Spleen (tissue), 11 donors: ENCODE results near the gene SEC23A. TPM values are rescaled to one million over a fixed set of nuclear protein-coding genes. Genes with fewer than 3 reads are reported as not detected.

Experiments
- DNase-seq: peaks from one replicate; pipeline ENCODE4 v3.0.0-alpha.2; 2020
- H3K27ac ChIP-seq, 8 donors: fragments of 200-600 bp; sonication (generic) in 7 of 8; 1 replicate in 4 of 8; 2 replicates in 4 of 8; pipeline versions ENCODE4 v1.5.0 to v1.8.0; 2016 to 2021; ENCODE audit warnings: inconsistent platforms in 4 of 8, mild to moderate bottlenecking in 4 of 8, moderate library complexity in 1 of 8
- H3K27me3 ChIP-seq, 7 donors: fragments of 200-600 bp; sonication (generic) in 6 of 7; replicated peaks in 1 of 7; 1 replicate in 4 of 7; 2 replicates in 3 of 7; pipeline versions ENCODE4 v1.5.0 to v1.8.0; 2016 to 2021; ENCODE audit warnings: inconsistent platforms in 3 of 7, mild to moderate bottlenecking in 1 of 7
- H3K36me3 ChIP-seq, 6 donors: fragments of 200-600 bp; sonication (generic) in 5 of 6; 1 replicate in 4 of 6; 2 replicates in 2 of 6; pipeline versions ENCODE4 v1.5.0 to v1.8.0; 2016 to 2021; ENCODE audit warnings: inconsistent platforms in 2 of 6
- H3K4me1 ChIP-seq, 6 donors: fragments of 200-600 bp; sonication (generic) in 5 of 6; 1 replicate in 3 of 6; 2 replicates in 3 of 6; pipeline versions ENCODE4 v1.5.0 to v1.8.0; 2016 to 2021; ENCODE audit warnings: inconsistent platforms in 3 of 6
- H3K4me3 ChIP-seq, 8 donors: fragments of 200-600 bp; sonication (generic) in 7 of 8; 1 replicate in 4 of 8; 2 replicates in 4 of 8; pipeline versions ENCODE4 v1.5.0 to v1.8.0; 2016 to 2021; ENCODE audit warnings: inconsistent platforms in 4 of 8, mild to moderate bottlenecking in 4 of 8, moderate library complexity in 2 of 8
- H3K9me3 ChIP-seq, 8 donors: fragments of 200-600 bp; sonication (generic) in 7 of 8; 1 replicate in 4 of 8; 2 replicates in 4 of 8; pipeline versions ENCODE4 v1.5.0 to v1.8.0; 2016 to 2021; ENCODE audit warnings: inconsistent platforms in 4 of 8
- CTCF ChIP-seq, 11 experiments: fragments of 200-600 bp in 7 of 11; fragments of 450-650 bp in 4 of 11; sonication (generic) in 4 of 11; IDR thresholded peaks in 8 of 11; conservative IDR thresholded peaks in 3 of 11; 1 replicate in 7 of 11; 2 replicates in 4 of 11; pipeline versions ENCODE4 v1.4.0 to v1.8.0; 2016 to 2021; ENCODE audit warnings: antibody characterized with exemption in 11 of 11, inconsistent platforms in 4 of 11, mild to moderate bottlenecking in 1 of 11
- POLR2A ChIP-seq, 3 donors: fragments of 450-650 bp; IDR thresholded peaks; one replicate each; pipeline ENCODE4 v1.5.1; 2017; ENCODE audit warnings: antibody characterized with exemption in 3 of 3, mild to moderate bottlenecking in 1 of 3
- POLR2AphosphoS5 ChIP-seq, 3 donors: sonication (generic); formaldehyde crosslinking; IDR thresholded peaks; one replicate each; pipeline ENCODE4 v1.5.1; 2017; ENCODE audit warnings: antibody characterized with exemption in 3 of 3
- WGBS, 5 donors: extraction: QIAGEN DNeasy Blood & Tissue Kit in 3 of 5; methylation state at CpG; one replicate each; pipeline versions ENCODE4 v1.1.5 to v1.1.7; 2013 to 2018; 5-methylcytosine and 5-hydroxymethylcytosine counted together
- intact Hi-C: fragments of 100-400 bp; cut with DNase I; formaldehyde crosslinking; loops from one replicate; pipeline ENCODE4 v1.15.0; 2023; ENCODE audit warnings: low total_unique reads
- polyA plus RNA-seq, 3 donors: library from polyadenylated mRNA; stranded (reverse); fragments of 200-250 nt; gene quantifications; one replicate each; pipeline ENCODE4 v1.2.1, GENCODE V29; 2013
- small RNA-seq, 4 donors: library from RNA; depleted of rRNA; stranded (forward); fragments of <200 nt; gene quantifications; one replicate each; pipeline ENCODE3, GENCODE V24; 2016
- total RNA-seq, 7 donors: library from RNA; depleted of rRNA in 3 of 7; stranded (reverse); fragments of >200 nt in 3 of 7; fragmentation: NEBNext Ultra II Directional in 4 of 7; extraction: Animal tissue kit (Norgen Biotek cat#: 25700) in 4 of 7; gene quantifications; one replicate each; pipeline versions ENCODE4 v1.1.0 to v1.2.1, GENCODE V29; 2016 to 2021
- donor health status: healthy with polysubstance abuse.
- donor health status: DM: no; HTN: no; CAD: no; lungs with moderate emphysema.
- donor health status: DM: no; HTN: no; CAD: no.
- donor health status: Bipolar disorder and iron deficiency.
- donor health status: healthy.
- donor health status: DM: no; HTN: no; CAD: no.
- donor health status: DM: yes; HTN: yes; CAD: no.

Gene SEC23A
- total and polyA plus RNA-seq, 10 donors = 9.6 to 87.5 (median 58.3) TPM

GRCh38 chr14:38982837-38983236 lies 120.2 kb downstream of the SEC23A start:
- TF ChIP-seq CTCF (IDR thresholded peaks at IDR 0.05 in 8 of 11, conservative IDR thresholded peaks at IDR 0.05 in 3 of 11) (no peak), POLR2A (IDR thresholded peaks at IDR 0.05) (no peak), POLR2AphosphoS5 (IDR thresholded peaks at IDR 0.05) (no peak)
- Histone ChIP-seq H3K9me3 (peaks cover 0 to 9% (median 2%) of the 10 kb centered on the region in 8 donors), H3K27ac (no peak overlapping the region), H3K27me3 (peaks cover 0 to 12% (median 0%) of the 10 kb centered on the region in 7 donors), H3K36me3 (no peaks in the 10 kb centered on the region), H3K4me1 (no peaks in the 10 kb centered on the region), H3K4me3 (no peak overlapping the region)
- 0 to 30% (median 0%) methylated on average over 1 of the region's 1 CpG for WGBS, 5 donors
- DNase-seq = no peak
- intact Hi-C loops = no loop called here

- no peak overlapping the region for H3K4me3 ChIP-seq
- H3K9me3 ChIP-seq = peaks cover 0 to 9% (median 2%) of the 10 kb centered on the region in 8 donors
- DNase-seq = no peak
- TF ChIP-seq CTCF (IDR thresholded peaks at IDR 0.05 in 8 of 11, conservative IDR thresholded peaks at IDR 0.05 in 3 of 11) = no peak
- no peak for TF ChIP-seq POLR2AphosphoS5 (IDR thresholded peaks at IDR 0.05)
- no peak for TF ChIP-seq POLR2A (IDR thresholded peaks at IDR 0.05)
- no peak overlapping the region for H3K27ac ChIP-seq
- peaks cover 0 to 12% (median 0%) of the 10 kb centered on the region in 7 donors for H3K27me3 ChIP-seq
- no peaks in the 10 kb centered on the region for H3K4me1 ChIP-seq
- 63 to 77% (median 70%) methylated on average over 3 of the region's 3 CpGs for WGBS, 5 donors
- intact Hi-C loops = no loop called here
- H3K36me3 ChIP-seq = no peaks in the 10 kb centered on the region
Measured at GRCh38 chr14:38982278-38982677, 120.8 kb downstream of the SEC23A start.

Small RNA genes within 50 kb of the gene (small RNA-seq; reads per million reads assigned to genes)
- 0 reads per million in 4 donors for gene AL109628.1
- 0 reads per million in 4 donors for gene RF00019

Other genes starting within 250 kb of the SEC23A start
- gene GEMIN2, start 11.1 kb upstream of the SEC23A start, total RNA-seq = 10 to 100 TPM in 6 of 7 donors, 1 to 10 TPM in 1; 8.4 to 20.8 (median 14.0) TPM
- gene GEMIN2, start 11.1 kb upstream of the SEC23A start, polyA plus RNA-seq = 10 to 100 TPM; 10.8 to 14.4 (median 12.5) TPM
- gene TRAPPC6B, start 67.1 kb upstream of the SEC23A start, total RNA-seq = 10 to 100 TPM; 24.0 to 37.2 (median 30.7) TPM
- gene TRAPPC6B, start 67.1 kb upstream of the SEC23A start, polyA plus RNA-seq = 10 to 100 TPM in 1 of 3 donors, 1 to 10 TPM in 2; 8.0 to 11.9 (median 9.1) TPM
- 10 to 100 TPM; 43.8 to 79.7 (median 66.6) TPM for gene PNN, start 72.0 kb upstream of the SEC23A start, total RNA-seq
- 10 to 100 TPM; 38.1 to 58.0 (median 50.5) TPM for gene PNN, start 72.0 kb upstream of the SEC23A start, polyA plus RNA-seq
- gene MIA2, start 130.7 kb upstream of the SEC23A start, total RNA-seq = 10 to 100 TPM; 23.8 to 31.3 (median 25.8) TPM
- gene MIA2, start 130.7 kb upstream of the SEC23A start, polyA plus RNA-seq = 10 to 100 TPM; 18.3 to 22.8 (median 20.6) TPM